IMR-90 (cell line): ENCODE measurements around the gene LECT2. TPM values are rescaled to one million over a fixed set of nuclear protein-coding genes. Genes with fewer than 3 reads are reported as not detected.

Source experiments
- ATAC-seq: fragments of 200-7000 bp; cut with Tn5 transposase; 2 replicates; pipeline ENCODE4 v1.9.1; 2020; ENCODE audit warnings: low read depth, mild to moderate bottlenecking, moderate library complexity
- BruUV-seq: library from RNA; stranded (reverse); fragments of 400-500 nt; replicated peaks from 2 replicates; lab custom pipeline; 2021; lab: Mats Ljungman, UMichigan
- CTCF ChIA-PET: fragments of 300-600 bp; formaldehyde crosslinking; extraction: SDS; loops from one replicate; lab custom pipeline; 2021; ENCODE audit warnings: antibody characterized with exemption; lab: Yijun Ruan, JAX
- POLR2A ChIA-PET: fragments of 300-600 bp; sonication (Branson Sonifier 250); formaldehyde crosslinking; loops from one replicate; lab custom pipeline; 2022; ENCODE audit warnings: antibody characterized with exemption; ENCODE audit not compliant: unreplicated experiment; lab: Charles Lee
- DNase-seq: peaks from one replicate; pipeline ENCODE4 v3.0.0; 2013
- H2AFZ ChIP-seq: replicated peaks from 2 replicates; pipeline ENCODE3; 2013; ENCODE audit warnings: low read length, mild to moderate bottlenecking; ENCODE audit not compliant: poor library complexity
- H2AK5ac ChIP-seq: 2 replicates; pipeline ENCODE4 v1.6.1; 2013; ENCODE audit warnings: low read depth, low read length, inconsistent platforms
- H2AK9ac ChIP-seq: replicated peaks from 2 replicates; pipeline ENCODE3; 2013; ENCODE audit warnings: mild to moderate bottlenecking, low read depth, low read length, moderate library complexity; ENCODE audit not compliant: poor library complexity
- H2BK120ac ChIP-seq: 2 replicates; pipeline ENCODE4 v1.6.1; 2013; ENCODE audit warnings: low read depth, low read length, inconsistent platforms
- H2BK15ac ChIP-seq: 3 replicates; pipeline ENCODE4 v1.6.1; 2013; ENCODE audit warnings: low read depth, low read length, inconsistent platforms
- H2BK20ac ChIP-seq: 2 replicates; pipeline ENCODE4 v1.6.1; 2013; ENCODE audit warnings: low read depth, mild to moderate bottlenecking, inconsistent platforms, low read length, moderate library complexity
- H2BK5ac ChIP-seq: 2 replicates; pipeline ENCODE4 v1.6.1; 2013; ENCODE audit warnings: mild to moderate bottlenecking, low read depth, low read length, inconsistent platforms; ENCODE audit not compliant: poor library complexity, severe bottlenecking
- H3K14ac ChIP-seq: replicated peaks from 2 replicates; pipeline ENCODE4 v1.6.1; 2013; ENCODE audit warnings: low read depth, low read length, inconsistent platforms
- H3K18ac ChIP-seq: 2 replicates; pipeline ENCODE4 v1.6.1; 2013; ENCODE audit warnings: low read depth, low read length, control low read depth
- H3K23ac ChIP-seq: 2 replicates; pipeline ENCODE4 v1.6.1; 2013; ENCODE audit warnings: low read depth, low read length, inconsistent platforms
- H3K27ac ChIP-seq: 2 replicates; pipeline ENCODE4 v1.5.1; 2013; ENCODE audit warnings: mild to moderate bottlenecking, control low read depth, low read length; ENCODE audit not compliant: insufficient read depth
- H3K27me3 ChIP-seq: 2 replicates; pipeline ENCODE4 v1.6.1; 2013; ENCODE audit warnings: low read length; ENCODE audit not compliant: control insufficient read depth, insufficient read depth
- H3K36me3 ChIP-seq: 2 replicates; pipeline ENCODE4 v1.6.1; 2013; ENCODE audit warnings: low read length, mixed read lengths; ENCODE audit not compliant: control insufficient read depth, insufficient read depth
- H3K4ac ChIP-seq: 2 replicates; pipeline ENCODE4 v1.6.1; 2013; ENCODE audit warnings: low read depth, low read length, inconsistent platforms
- H3K4me1 ChIP-seq: 2 replicates; pipeline ENCODE4 v1.6.1; 2013; ENCODE audit warnings: low read length, mixed read lengths; ENCODE audit not compliant: control insufficient read depth, insufficient read depth
- H3K4me2 ChIP-seq: 2 replicates; pipeline ENCODE4 v1.6.1; 2013; ENCODE audit warnings: low read depth, mild to moderate bottlenecking, control low read depth, low read length, moderate library complexity
- H3K4me3 ChIP-seq: 2 replicates; pipeline ENCODE4 v1.5.1; 2013; ENCODE audit warnings: low read depth, mild to moderate bottlenecking, control low read depth, low read length, moderate library complexity; ENCODE audit not compliant: insufficient read depth
- H3K56ac ChIP-seq: 2 replicates; pipeline ENCODE4 v1.6.1; 2013; ENCODE audit warnings: low read length, inconsistent platforms; ENCODE audit not compliant: insufficient read depth; ENCODE audit errors: extremely low read depth
- H3K79me1 ChIP-seq, 2 experiments: 2 replicates each; pipeline ENCODE4 v1.6.1; 2013; ENCODE audit warnings: low read length in 2 of 2, inconsistent platforms in 1 of 2, low read depth in 1 of 2
- H3K9ac ChIP-seq: 2 replicates; pipeline ENCODE4 v1.6.1; 2013; ENCODE audit warnings: low read depth, low read length, control low read depth
- H3K9me1 ChIP-seq: 2 replicates; pipeline ENCODE4 v1.6.1; 2013; ENCODE audit warnings: low read length, inconsistent platforms; ENCODE audit not compliant: insufficient read depth
- H3K9me3 ChIP-seq: 2 replicates; pipeline ENCODE4 v1.6.1; 2013; ENCODE audit warnings: low read length; ENCODE audit not compliant: control insufficient read depth, insufficient read depth
- H4K20me1 ChIP-seq: 2 replicates; pipeline ENCODE4 v1.6.1; 2013; ENCODE audit warnings: low read length, inconsistent platforms; ENCODE audit not compliant: insufficient read depth
- H4K5ac ChIP-seq: 2 replicates; pipeline ENCODE4 v1.6.1; 2013; ENCODE audit warnings: mild to moderate bottlenecking, low read depth, low read length, control low read depth
- H4K8ac ChIP-seq, 2 experiments: 2 replicates each; pipeline ENCODE4 v1.6.1; 2013; ENCODE audit warnings: low read depth in 2 of 2, low read length in 2 of 2, control low read depth in 1 of 2, inconsistent platforms in 1 of 2
- H4K91ac ChIP-seq: 2 replicates; pipeline ENCODE4 v1.6.1; 2013; ENCODE audit warnings: low read depth, low read length, inconsistent platforms; ENCODE audit not compliant: insufficient read depth
- BHLHE40 ChIP-seq: fragments of 150-350 bp; IDR thresholded peaks from 2 replicates; pipeline ENCODE4 v1.6.1; 2016; ENCODE audit warnings: mild to moderate bottlenecking, low read depth, low read length
- MAZ ChIP-seq: IDR thresholded peaks from 2 replicates; pipeline ENCODE4 v1.6.1; 2012; ENCODE audit warnings: low read depth, mild to moderate bottlenecking, low read length, improper control_type of control experiment, moderate library complexity, borderline replicate concordance
- NFE2L2 ChIP-seq: fragments of 150-350 bp; IDR thresholded peaks from 2 replicates; pipeline ENCODE4 v1.6.1; 2016; ENCODE audit warnings: low read depth, mild to moderate bottlenecking, low read length
- POLR2A ChIP-seq: IDR thresholded peaks from 2 replicates; pipeline ENCODE4 v1.6.1; 2012; ENCODE audit warnings: mild to moderate bottlenecking, low read depth, low read length
- RFX5 ChIP-seq: IDR thresholded peaks from 2 replicates; pipeline ENCODE4 v1.8.0; 2012; ENCODE audit warnings: low read depth, mild to moderate bottlenecking, low read length, moderate library complexity
- SMC3 ChIP-seq: fragments of 150-350 bp; IDR thresholded peaks from 2 replicates; pipeline ENCODE4 v1.6.1; 2016; ENCODE audit warnings: low read depth, mild to moderate bottlenecking, antibody characterized with exemption, low read length, moderate library complexity
- WGBS, 2 experiments: methylation state at CpG; one replicate each; pipeline versions ENCODE4 v1.1.5 to v1.1.7; 2013; ENCODE audit warnings: missing lambda C conversion rate in 2 of 2; ENCODE audit not compliant: insufficient read length in 1 of 2; ENCODE audit errors: extremely low coverage in 2 of 2; 5-methylcytosine and 5-hydroxymethylcytosine counted together
- dilution Hi-C: fragments of 300-500 bp; cut with HindIII; formaldehyde crosslinking; loops from one replicate; pipeline ENCODE4 v1.14.3; 2018; ENCODE audit warnings: low sequenced_read_pairs; ENCODE audit not compliant: unreplicated experiment
- in situ Hi-C: fragments of 300-500 bp; cut with MboI; formaldehyde crosslinking; loops from 3 replicates; pipeline ENCODE4 v1.14.3; 2019; ENCODE audit warnings: low sequenced_read_pairs, inconsistent platforms, mixed read lengths
- intact Hi-C: fragments of 100-400 bp; cut with micrococcal nuclease; formaldehyde crosslinking; loops from 2 replicates; pipeline ENCODE4 v1.10.0; 2022
- polyA plus RNA-seq, 3 experiments: library from polyadenylated mRNA; depleted of rRNA; stranded (reverse); fragments of >200 nt; gene quantifications; 2 replicates each; pipeline ENCODE4 v1.2.3, GENCODE V29; 2012; ENCODE audit warnings: low replicate concordance in 1 of 3
- total RNA-seq: library from RNA; depleted of rRNA; stranded (reverse); fragments of >200 nt; gene quantifications from 2 replicates; pipeline ENCODE4 v1.2.3, GENCODE V29; 2012
- TF ChIP-seq, protein P1 (sequence below): conservative IDR thresholded peaks from 2 replicates; pipeline ENCODE4 v1.5.1; 2012; ENCODE audit warnings: mild to moderate bottlenecking, low read depth, low read length, improper control_type of control experiment

The LECT2 gene
- total and polyA plus RNA-seq, 2 of the 4 experiments (the other 2 are of a cell fraction) = not detected

DNA sequence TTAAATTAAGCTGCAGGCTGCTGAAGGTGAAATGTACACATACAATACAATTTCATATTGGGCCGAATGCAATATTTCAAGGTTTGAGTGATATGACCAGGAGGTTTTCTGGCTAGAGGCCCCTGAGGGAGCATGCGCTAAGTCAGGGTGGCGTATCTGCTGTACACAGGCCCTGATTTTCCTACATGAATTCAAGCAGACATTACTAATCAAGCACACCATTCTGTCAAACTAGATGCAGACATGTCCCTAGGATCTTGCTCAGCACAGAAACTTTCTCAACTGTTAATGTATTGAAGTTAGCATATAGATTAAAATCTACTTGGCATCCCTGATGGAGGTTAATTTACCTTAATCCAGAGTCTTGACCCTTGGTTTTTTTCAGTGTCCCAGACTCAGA, 10.7 kb upstream of the LECT2 start:
- no peak overlapping the region for H2AK9ac ChIP-seq
- no peak overlapping the region for H2AFZ ChIP-seq
- H2BK15ac ChIP-seq = no peak overlapping the region
- no peak overlapping the region for H3K4me2 ChIP-seq
- H4K91ac ChIP-seq = no peak overlapping the region
- H4K8ac ChIP-seq = no peak overlapping the region
- no peak overlapping the region for H4K5ac ChIP-seq
- no peak overlapping the region for H3K14ac ChIP-seq
- ChIA-PET CTCF (no interaction called here), POLR2A (interaction anchor here (0.7 kb wide), 1 partner anchor 62 kb away, joined by 5 read pairs; no protein-coding TSS in a partner anchor)
- no peaks in the 10 kb centered on the region for H3K27me3 ChIP-seq
- H3K9ac ChIP-seq = no peak overlapping the region
- no peak overlapping the region for H3K4me3 ChIP-seq
- no peak overlapping the region for H2AK5ac ChIP-seq
- no peaks in the 10 kb centered on the region for H3K36me3 ChIP-seq
- no peak overlapping the region for H2BK5ac ChIP-seq
- no peak overlapping the region for H3K27ac ChIP-seq
- H2BK120ac ChIP-seq = no peak overlapping the region
- H3K56ac ChIP-seq = no peak overlapping the region
- no CpG with 5 or more reads among the region's 3 CpGs for WGBS, 2 experiments
- TF ChIP-seq MAZ (no peak), POLR2A (no peak), BHLHE40 (no peak), NFE2L2 (no peak), RFX5 (no peak), SMC3 (no peak)
- TF ChIP-seq, protein P1, sequence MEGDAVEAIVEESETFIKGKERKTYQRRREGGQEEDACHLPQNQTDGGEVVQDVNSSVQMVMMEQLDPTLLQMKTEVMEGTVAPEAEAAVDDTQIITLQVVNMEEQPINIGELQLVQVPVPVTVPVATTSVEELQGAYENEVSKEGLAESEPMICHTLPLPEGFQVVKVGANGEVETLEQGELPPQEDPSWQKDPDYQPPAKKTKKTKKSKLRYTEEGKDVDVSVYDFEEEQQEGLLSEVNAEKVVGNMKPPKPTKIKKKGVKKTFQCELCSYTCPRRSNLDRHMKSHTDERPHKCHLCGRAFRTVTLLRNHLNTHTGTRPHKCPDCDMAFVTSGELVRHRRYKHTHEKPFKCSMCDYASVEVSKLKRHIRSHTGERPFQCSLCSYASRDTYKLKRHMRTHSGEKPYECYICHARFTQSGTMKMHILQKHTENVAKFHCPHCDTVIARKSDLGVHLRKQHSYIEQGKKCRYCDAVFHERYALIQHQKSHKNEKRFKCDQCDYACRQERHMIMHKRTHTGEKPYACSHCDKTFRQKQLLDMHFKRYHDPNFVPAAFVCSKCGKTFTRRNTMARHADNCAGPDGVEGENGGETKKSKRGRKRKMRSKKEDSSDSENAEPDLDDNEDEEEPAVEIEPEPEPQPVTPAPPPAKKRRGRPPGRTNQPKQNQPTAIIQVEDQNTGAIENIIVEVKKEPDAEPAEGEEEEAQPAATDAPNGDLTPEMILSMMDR = no peak
- no peak overlapping the region for H3K23ac ChIP-seq
- ATAC-seq (no peak), DNase-seq (no peak)
- H3K18ac ChIP-seq = no peak overlapping the region; the same call in 1 of the 2 replicates
- H3K9me3 ChIP-seq = no peaks in the 10 kb centered on the region
- in situ Hi-C loops (no loop called here), dilution Hi-C loops (no loop called here), intact Hi-C loops (no loop called here)
- no peaks in the 10 kb centered on the region for H3K79me1 ChIP-seq
- 0 out of 2 replicates have a peak, but pooled peaks cover 4% of the 10 kb centered on the region for H3K9me1 ChIP-seq
- H4K20me1 ChIP-seq = no peaks in the 10 kb centered on the region
- BruUV-seq = no TSS peak
- no peak overlapping the region for H2BK20ac ChIP-seq
- H3K4ac ChIP-seq = no peak overlapping the region
- H3K4me1 ChIP-seq = 0 out of 2 replicates have a peak, but pooled peaks cover 2% of the 10 kb centered on the region
